Measurements from ENCODE around the gene PKIB.
"Not testable (repeated sequence)": the region's sequence is repeated elsewhere in the genome, so short reads cannot be mapped to it uniquely, and the experiment has no call there.

The PKIB gene

GRCh38 chr6:122621638-122622037 is 11.4 kb downstream of the PKIB start:
- no peak for DNase-seq

- no peak for DNase-seq
Observed at GRCh38 chr6:122622479-122622878, 12.3 kb downstream of the PKIB start.

GRCh38 chr6:122623279-122623678 is 13.1 kb downstream of the PKIB start:
- DNase-seq: no peak

GRCh38 chr6:122624853-122625252 is 14.6 kb downstream of the PKIB start:
- DNase-seq: no peak

- no peak for DNase-seq
Observed at GRCh38 chr6:122628714-122629113, 18.5 kb downstream of the PKIB start.

- DNase-seq: no peak
Observed at GRCh38 chr6:122631571-122632249, 21.5 kb downstream of the PKIB start.

- no peak for DNase-seq
Observed at GRCh38 chr6:122640366-122640765, 30.2 kb downstream of the PKIB start.

- DNase-seq: no peak
Observed at GRCh38 chr6:122641819-122642218, 31.6 kb downstream of the PKIB start.

- DNase-seq: not testable (repeated sequence)
Observed at GRCh38 chr6:122642604-122643003, 32.4 kb downstream of the PKIB start.

- no peak for DNase-seq
Observed at GRCh38 chr6:122645256-122645655, 35.1 kb downstream of the PKIB start.

GRCh38 chr6:122647765-122648164 is 37.6 kb downstream of the PKIB start:
- no peak for DNase-seq

GRCh38 chr6:122648726-122649125 is 38.5 kb downstream of the PKIB start:
- DNase-seq: no peak

GRCh38 chr6:122649701-122650100 is 39.5 kb downstream of the PKIB start:
- DNase-seq: no peak

GRCh38 chr6:122650403-122650802 is 40.2 kb downstream of the PKIB start:
- DNase-seq: no peak

GRCh38 chr6:122651031-122651430 is 40.8 kb downstream of the PKIB start:
- no peak for DNase-seq

GRCh38 chr6:122651604-122652003 is 41.4 kb downstream of the PKIB start:
- DNase-seq: no peak

GRCh38 chr6:122652431-122652830 is 42.2 kb downstream of the PKIB start:
- no peak for DNase-seq

- DNase-seq: no peak
Observed at GRCh38 chr6:122653094-122653493, 42.9 kb downstream of the PKIB start.

GRCh38 chr6:122654012-122654411 is 43.8 kb downstream of the PKIB start:
- no peak for DNase-seq

GRCh38 chr6:122657601-122658000 is 47.4 kb downstream of the PKIB start:
- no peak for DNase-seq

- DNase-seq: no peak
Observed at GRCh38 chr6:122660296-122660695, 50.1 kb downstream of the PKIB start.

GRCh38 chr6:122663981-122664380 is 53.8 kb downstream of the PKIB start:
- DNase-seq: no peak

- no peak for DNase-seq
Observed at GRCh38 chr6:122665929-122666328, 55.7 kb downstream of the PKIB start.

GRCh38 chr6:122666418-122666817 is 56.2 kb downstream of the PKIB start:
- DNase-seq: no peak

GRCh38 chr6:122669418-122669817 is 59.2 kb downstream of the PKIB start:
- DNase-seq: no peak

Data from midbrain (tissue), 1 donor.